8988T (cell line): Measurements from ENCODE around the gene CDV3.

Experiments used
- DNase-seq: peaks from one replicate; pipeline ENCODE4 v3.0.0; 2011

CDV3 gene

DNA sequence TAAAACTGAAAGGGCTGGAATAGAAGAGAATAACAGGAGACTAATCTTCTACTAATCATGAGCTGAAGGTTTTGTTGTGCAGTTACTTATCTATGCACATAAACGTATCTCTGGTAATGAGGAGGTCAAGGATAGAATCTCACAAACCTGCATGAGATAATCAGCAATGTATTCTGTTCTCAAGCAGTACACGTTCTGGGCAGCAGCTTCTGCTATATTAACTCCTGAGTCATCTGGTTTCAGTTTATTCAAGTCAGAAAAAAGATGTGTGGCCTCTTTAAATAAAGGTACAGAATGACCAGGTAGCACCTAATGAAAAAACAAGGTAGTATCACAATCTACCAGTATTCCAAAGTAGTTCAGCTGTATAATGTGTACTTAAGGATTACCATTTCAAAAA lies 34.9 kb downstream of the CDV3 start:
- no peak for DNase-seq

GRCh38 chr3:133610031-133610430 lies 36.5 kb downstream of the CDV3 start:
- DNase-seq, result no peak

- DNase-seq, result no peak
Observed at GRCh38 chr3:133611534-133611933, 38.0 kb downstream of the CDV3 start.

DNA sequence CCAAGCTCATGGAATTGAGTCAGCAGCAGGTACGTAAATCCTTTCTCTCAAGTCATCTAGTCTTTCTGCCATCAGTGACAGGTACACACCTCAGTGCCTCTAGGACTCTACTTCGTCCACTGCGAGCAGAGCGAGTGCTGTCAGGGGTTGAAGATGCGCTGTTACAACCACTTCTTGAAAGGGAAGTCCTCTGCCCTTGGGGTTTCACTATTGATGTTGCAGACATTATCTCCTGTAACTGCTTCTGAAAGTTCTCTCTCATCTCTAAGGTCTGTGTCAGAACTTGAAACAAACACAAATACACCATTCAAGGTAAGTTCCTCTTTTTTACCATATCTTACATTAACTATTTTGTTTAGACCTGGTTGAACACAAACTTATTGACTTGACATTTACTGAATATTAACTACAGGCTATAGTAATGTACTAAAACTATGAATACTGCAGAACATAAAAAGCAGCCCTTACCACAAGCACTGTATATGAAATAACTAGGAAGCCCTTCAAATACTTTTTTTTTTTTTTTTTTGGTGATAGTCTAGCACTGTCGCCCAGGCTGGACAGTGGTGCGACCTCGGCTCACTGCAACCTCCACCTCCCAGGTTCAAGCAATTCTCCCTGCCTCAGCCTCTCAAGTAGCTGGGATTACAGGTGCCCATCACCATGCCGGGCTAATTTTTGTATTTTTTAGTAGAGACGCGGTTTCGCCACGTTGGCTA lies 46.7 kb downstream of the CDV3 start:
- DNase-seq, result no peak

- DNase-seq, result no peak
Observed at GRCh38 chr3:133627789-133628188, 54.3 kb downstream of the CDV3 start.

DNA sequence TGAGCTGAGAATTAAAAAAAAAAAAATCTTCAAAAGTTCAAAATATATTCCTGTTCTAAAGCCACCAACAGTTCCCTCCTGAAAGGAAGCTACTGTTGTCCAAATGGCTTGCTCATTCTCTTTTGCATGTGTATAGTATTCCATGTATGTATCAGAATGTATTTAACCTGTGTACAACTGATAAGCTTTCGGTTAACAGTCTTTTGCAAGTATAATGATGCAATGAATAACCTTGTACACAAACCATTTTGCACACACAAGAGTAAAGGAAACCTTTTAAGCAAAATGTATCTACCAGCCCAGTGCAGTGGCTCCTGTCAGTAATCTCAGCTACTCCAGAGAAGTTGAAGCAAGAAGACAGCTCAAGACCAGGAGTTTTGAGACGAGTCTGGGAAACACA lies 55.7 kb downstream of the CDV3 start:
- no peak for DNase-seq

DNA sequence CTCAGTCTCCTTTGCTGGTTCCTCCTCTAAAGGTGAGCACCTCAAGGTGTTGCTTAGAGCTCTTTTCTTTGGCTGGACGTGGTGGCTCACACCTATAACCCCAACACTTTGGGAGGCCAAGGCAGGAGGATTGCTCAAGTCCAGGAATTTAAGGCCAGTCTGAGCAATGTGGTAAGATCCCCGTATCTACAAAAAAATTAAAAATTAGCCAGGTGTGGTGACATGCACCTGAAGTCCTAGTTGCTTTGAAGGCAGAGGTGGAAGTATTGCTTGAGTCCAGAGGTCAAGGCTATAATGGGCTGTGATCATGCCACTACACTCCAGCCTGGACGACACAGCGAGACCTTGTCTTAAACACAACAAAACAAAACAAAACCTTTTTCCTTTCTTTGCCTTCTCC lies 60.0 kb downstream of the CDV3 start:
- DNase-seq, result no peak
